ENCODE measurements around the gene C5orf52. TPM values are rescaled to one million over a fixed set of nuclear protein-coding genes. Genes with fewer than 3 reads are reported as not detected.
"Not testable (repeated sequence)": the region's sequence is repeated elsewhere in the genome, so short reads cannot be mapped to it uniquely, and the experiment has no call there.

The C5orf52 gene
- total RNA-seq, 1 experiment from 2014 or later: not detected

DNA sequence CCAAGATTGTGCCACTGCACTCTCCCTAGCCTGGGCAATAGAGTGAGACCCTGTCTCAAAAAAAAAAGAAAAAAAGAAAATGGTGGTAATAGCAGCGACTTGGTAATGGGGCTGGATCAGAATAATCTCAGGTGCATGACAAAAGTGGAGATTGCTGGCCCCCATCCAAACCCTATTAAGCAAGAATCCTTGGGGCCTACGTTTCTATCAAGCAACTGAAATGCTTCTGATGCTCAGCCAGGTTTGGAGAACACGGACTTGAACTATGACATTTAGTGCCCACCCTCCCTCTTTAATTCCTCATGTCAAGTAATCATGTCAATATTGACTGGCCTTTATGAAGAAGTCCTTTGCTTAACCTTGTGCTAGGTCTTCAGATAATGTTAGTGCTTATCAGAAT is 6.6 kb downstream of the C5orf52 start:
- no peak for DNase-seq (ENCODE audit: low read depth)

DNA sequence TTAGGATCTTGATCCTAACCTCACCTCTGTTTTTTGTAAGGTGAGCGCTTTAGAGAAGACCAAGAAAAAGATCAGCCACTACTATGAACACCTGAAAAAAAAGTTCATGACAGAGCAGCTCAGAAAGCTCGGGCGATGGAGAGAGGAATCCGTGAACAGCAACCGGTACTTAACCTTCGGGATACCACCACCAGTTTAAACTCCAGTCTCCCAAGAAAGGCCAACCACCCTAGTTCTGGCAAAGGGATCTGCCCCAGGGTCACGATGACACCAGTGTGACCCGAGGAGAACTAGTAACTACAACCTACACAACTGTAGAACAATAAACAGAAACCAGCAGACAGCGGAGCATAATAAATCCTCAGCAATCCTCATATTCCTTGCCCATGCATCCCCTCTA is 8.5 kb downstream of the C5orf52 start:
- no peak for DNase-seq (ENCODE audit: low read depth)

DNA sequence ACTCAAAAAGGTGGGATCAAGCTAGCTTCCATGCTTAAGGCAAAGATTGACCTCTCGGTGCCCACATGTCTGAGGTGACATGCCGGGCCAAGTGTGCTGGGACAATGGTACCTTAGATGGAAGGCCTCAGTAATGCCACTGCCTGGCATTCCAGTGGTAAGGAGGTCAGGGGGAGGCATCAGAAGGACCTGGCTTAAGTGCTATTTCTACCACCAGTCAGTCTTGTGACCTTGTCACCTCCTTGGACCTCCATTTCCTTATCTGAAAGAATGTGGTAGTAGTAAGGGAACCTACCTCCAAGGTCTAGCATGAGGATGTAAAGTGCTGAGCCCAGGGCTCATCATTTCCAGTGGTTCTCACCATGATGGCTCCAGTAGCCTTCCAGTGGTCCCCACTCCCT is 8.9 kb downstream of the C5orf52 start:
- no peak for DNase-seq (ENCODE audit: low read depth)

DNA sequence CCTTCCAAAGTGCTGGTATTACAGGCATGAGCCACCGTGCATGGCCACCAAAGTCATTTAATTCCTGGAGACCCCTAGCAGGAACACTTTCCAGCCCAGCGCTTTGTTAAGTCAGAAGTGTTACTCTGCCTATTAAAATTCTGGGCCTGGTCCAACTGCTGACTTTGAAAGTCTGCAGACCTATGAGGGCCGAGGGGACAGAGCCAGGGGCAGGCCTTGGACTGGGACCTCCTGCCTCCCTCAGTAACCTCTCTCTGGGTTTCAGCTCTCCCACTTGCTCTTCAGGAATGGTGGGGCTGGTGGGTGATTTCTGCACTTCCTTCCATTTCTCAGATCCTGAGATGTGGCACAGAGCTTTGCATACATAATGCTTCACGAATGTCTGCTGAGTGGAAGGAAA is 9.7 kb downstream of the C5orf52 start:
- no peak for DNase-seq (ENCODE audit: low read depth)

DNA sequence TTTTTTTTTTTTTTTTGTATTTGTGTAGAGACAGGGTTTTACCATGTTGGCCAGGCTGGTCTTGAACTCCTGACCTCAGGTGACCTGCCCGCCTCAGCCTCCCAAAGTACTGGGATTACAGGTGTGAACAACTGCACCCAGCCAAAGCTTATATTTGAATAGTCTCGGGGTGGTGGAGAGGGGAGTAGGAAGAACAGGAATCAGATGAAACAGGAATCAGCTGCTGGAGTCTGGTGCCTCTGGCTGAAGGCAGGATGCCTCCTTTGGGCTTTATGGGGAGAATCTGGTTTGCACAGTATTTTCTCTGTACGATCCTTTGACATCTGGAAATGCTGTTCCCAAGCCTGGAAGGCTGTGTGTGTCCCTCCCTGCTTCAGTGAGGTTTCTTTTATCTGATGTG is 10.9 kb downstream of the C5orf52 start:
- no peak for DNase-seq (ENCODE audit: low read depth)

DNA sequence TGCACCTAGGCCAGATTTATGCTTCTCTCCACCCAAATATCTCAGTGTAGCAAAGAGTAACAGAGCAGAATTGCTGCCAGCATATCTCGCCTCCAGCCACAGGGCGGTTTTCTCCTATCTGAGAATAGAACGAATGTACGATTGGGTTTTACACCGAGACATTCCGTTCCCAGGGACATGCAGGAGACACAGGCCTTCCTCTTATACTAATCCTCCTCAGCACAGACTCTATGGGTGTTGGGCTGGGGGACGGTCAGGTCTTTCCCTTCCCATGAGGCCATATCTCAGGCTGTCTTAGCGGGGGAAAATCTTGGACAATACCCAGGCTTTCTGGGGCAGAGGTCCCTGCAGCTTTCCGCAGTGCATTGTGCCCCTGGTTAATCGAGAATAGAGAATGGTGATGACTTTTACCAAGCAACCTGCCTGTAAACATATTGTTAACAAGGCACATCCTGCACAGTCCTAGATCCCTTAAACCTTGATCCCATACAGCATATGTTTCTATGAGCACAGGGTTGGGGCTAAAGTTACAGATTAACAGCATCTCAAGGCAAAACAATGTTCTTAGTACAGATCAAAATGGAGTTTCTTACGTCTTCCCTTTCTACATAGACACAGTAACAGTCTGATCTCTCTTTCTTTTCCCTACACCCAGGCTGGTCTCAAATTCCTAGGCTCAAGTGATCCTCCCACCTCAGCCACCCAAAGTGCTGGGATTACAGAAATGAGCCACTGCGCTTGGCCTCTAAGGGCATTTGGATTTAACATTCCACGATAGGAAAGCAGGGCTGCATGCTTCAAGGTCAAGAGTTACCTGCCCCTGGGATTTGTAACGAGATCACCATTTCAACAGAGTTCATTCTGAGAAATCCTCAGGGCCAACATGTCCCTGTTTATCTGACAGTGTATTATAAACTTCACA is 15.2 kb downstream of the C5orf52 start:
- DNase-seq (ENCODE audit: low read depth): not testable (repeated sequence)

DNA sequence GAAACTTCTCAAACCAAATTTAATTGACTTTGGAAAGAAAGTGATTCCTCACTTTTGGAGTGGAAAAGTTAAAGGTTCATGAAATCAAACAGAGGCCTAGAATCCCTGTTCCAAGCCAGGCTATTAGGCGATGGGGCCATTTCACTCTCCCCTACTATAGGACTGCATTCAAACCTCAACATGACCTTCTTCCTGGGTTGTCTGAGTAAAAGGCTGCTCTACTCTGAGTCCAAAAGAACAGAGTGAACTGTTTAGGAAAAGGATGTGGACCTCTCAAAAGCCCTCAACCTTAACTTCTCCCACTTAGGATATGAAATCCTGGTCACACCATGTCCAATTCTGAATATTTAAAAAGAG is 15.8 kb downstream of the C5orf52 start:
- no peak for DNase-seq (ENCODE audit: low read depth)

DNA sequence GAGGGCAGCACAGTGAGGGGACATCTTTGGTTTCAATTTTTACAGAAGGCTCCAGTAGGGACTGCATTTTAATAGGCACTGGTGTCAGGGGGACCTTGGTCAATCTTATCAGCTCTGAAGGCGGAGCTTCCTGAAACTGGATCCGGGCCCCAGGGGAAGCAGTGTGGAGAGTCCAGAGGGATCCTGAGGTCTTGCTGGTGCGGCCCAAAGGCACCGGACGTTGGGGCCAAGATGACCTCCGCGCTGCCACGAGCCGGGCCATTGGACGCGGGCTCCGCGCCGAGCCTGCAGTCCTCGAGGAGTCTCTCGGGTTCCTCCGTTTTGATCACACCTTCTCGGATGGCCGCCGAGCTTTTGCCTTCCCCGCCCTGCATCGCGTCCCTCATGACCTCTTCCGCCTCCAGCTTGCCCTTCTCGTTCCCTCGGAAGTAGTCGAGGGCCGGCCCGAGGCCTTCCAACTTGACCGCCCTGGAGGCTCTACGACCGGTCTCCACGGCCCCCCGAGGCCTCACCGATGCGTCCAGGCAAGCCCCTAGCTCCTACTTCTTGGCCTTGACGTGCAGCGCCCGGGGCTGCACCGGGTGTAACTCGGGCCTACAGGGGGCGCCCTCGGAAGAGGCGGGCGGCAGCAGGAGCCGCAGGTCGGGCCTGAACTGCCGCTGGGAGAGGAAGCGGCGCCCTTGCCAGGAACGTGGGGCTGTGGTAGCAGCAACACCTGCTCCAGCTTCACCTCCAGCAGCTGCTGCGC is 18.8 kb downstream of the C5orf52 start:
- no peak for DNase-seq (ENCODE audit: low read depth)

DNA sequence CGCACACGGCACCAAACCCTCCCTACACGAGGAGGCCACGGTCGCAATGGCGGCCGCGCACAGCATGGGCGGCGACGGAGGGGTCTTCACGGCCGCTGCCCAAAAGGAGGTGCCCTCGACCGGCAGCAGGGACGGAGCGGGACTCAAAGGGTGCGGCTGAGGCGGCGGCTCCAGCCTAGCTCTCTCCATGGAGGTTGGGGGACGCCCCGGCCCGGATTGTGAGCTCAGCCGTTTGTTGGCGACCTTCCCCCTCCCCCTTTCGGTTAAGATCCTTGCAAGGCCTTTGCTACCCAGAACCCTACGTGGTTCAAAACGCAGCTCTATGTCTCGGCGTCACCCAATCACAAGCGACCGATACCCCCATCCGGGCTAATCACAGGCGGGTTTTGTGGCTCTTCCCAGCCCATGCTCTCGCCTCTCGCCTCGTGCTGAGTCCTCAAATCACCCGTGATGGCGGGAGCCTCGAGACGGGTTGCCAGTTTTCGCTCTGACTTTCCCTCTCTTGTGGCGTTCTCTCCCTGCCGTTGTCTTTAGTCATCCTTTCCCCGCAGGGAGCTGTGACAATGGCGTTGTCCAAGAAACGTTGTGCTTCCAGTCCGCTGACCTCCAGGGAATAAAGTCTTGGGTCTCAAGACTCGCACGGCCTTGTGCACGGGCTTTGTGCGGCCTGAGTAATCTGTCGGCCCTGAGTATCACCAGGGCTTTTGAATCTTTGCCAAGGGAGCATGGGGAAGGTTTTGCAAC is 19.5 kb downstream of the C5orf52 start:
- DNase-seq (ENCODE audit: low read depth): no peak

DNA sequence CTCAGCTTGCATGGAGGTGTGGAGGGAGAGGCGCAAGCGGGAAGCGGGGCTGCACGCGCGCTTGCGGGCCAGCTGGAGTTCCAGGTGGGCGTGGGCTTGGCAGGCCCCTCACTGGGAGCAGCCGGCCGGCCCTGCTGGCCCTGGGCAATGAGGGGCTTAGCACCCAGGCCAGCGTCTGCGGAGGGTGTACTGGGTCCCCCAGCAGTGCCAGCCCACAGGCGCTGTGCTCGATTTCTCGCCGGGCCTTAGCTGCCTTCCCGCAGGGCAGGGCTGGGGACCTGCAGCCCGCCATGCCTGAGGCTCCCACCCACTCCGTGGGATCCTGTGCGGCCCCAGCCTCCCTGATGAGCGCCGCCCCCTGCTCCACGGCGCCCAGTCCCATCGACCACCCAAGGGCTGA is 22.5 kb downstream of the C5orf52 start:
- DNase-seq (ENCODE audit: low read depth): not testable (repeated sequence)

DNA sequence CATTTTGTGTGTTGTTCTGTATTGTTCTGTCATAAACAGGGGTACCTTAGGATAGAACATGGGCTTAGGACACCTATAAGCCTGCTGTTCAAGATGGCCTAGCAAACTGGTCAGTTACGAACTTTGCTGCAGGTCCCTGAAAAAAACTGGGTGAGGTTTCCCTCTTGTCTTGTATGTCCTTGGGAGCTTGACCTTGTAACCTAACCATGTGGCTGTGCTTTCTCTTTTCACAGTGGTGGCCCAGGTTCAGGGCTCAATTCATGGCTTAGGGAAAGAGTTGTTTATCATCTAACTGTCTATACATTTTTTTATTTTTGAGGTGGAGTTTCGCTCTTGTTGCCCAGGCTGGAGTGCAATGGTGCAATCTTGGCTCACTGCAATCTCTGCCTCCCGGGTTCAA is 24.8 kb downstream of the C5orf52 start:
- not testable (repeated sequence) for DNase-seq (ENCODE audit: low read depth)

DNA sequence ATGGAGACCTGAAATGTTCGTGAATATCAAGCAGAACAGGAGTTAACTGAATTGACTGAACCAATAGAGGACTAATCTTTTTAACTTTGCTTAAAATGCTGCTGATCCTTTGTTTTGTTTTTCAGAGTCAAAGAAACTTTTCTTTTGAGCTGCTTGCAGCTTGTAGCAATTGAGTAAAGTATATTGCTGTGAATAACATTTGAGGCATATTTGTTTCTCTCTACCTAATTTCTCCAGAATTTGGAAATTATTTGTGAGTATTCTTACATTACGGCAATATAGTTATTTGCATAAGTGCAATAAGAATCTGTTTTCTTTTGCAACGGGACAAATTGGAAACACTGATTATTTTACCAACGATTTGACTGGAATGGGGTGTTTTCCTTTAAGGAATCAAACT is 27.3 kb downstream of the C5orf52 start:
- not testable (repeated sequence) for DNase-seq (ENCODE audit: low read depth)

DNA sequence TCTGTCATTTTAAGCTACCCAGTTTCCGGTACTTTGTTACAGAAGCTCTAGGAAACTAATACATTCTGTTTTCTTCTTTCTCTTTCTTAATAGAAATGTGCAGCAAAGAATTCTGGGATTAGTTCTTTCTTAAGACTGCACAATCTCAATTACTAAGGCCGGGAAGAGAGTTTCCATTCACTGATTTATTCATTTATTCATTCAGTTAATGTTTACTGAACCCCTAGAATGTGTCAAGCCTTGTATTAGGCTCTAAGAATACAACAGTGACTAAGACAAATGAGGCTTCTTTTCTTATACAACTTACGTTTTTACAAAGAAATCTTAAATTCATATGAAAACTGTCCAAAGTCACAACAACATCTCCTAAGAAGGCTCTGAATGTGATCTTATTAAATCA is 32.4 kb downstream of the C5orf52 start:
- DNase-seq (ENCODE audit: low read depth): no peak

DNA sequence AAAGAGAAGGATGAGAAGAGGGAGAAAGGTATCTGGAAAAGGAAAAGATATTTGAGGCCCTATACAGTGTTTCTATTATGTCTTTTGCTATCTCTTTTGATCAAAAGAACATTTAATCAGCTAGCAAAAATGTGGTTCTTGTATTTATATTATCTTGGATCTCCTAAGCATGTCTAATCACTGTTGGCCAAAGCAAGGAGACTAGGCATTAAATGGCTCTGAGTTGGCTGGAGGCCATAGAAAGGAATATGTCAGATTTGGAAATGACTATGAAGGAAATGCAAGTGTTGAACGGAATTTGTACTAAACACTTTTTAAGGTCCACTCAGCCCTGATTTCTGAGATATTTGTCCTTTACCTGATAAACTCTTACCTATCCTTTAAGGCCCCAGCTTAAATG is 37.5 kb downstream of the C5orf52 start:
- no peak for DNase-seq (ENCODE audit: low read depth)

DNA sequence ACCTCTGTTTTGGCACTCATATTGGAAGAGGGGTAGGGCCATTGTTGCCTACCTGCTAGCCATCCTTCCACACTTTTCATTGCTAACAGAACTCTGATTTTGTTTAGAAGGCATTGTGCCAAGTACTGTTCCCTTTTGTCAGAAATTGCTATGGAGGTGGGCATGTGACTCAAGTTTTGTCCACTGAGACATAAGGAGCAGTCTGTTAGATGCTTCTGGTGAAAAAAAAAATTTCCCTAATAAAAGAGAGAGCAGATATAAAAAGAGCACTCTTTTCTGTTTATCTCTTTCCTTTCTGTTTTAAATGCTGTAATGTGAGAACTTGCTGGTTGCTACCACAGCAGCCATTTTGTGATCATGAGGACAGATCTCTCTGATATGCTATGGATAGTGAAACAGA is 38.0 kb downstream of the C5orf52 start:
- DNase-seq (ENCODE audit: low read depth): no peak

DNA sequence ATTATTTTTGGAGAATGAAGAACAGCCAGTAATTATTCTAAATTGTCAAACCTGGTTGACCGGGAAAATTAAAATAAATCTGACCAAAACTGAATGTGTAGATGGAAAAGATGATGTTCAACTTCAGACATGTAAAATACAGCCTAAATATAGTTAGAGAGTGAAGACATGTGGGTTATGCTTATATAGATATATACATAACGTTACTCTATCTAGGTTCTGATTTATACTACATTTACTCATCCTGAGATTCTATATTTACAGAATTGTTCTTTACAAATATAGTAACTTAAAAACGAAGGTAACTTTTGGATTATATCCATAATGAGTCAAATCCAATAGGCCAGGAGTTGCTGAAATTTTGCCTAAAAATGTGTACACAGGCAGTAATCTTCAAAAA is 39.1 kb downstream of the C5orf52 start:
- no peak for DNase-seq (ENCODE audit: low read depth)

DNA sequence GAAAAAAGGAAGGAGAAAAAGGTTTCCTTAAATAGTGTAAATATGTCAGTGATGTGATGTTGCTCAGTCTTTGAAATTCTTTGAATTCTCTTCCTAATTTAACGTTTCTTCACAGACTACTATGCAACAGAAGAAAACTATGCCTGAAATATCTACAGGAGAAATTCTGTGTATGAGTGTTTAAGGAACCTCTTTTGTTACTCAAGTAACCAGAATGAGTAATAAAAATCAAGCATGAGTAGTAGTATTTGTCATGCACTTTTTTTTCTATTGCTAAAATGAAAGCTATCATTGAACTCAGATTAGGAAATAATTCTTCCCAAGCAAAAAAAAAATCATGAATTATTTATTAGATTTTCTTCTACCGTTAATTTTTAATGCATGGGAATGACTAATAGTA is 39.5 kb downstream of the C5orf52 start:
- DNase-seq (ENCODE audit: low read depth): peak; percentile 65

DNA sequence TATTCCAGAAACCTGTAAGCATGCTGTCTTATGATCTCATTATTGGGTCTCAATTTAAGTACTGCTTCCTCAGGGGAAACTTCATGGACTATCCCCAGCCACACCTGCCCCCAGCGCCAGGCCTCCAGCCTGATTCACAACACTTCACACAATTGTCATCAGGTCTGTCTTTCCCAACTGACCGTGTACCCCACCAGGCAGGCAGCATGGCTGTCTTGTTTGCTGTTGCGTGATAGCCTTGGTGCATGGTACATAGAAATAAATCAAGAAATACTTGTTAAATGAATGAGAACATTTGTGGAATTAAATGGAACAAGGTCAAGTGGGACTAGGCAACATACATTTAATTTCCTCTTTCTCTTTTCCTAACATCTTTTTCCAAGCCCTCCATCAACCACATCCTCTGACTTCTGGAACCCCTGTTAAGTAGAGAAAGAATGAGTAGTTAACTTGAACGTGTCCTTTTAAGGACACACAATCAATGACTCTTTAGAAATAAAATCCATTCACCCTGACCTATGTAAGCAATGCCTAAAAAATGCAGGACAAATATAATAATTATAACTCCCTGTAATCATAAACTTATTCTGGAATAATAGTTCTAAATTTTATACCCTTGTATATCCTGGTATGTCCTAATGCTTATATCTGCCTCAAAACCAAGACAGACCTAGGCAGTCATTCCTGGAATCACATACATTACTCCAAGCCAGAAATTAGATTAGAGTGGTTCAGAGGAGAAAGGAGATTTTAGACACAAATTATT is 42.7 kb downstream of the C5orf52 start:
- no peak for DNase-seq (ENCODE audit: low read depth)

DNA sequence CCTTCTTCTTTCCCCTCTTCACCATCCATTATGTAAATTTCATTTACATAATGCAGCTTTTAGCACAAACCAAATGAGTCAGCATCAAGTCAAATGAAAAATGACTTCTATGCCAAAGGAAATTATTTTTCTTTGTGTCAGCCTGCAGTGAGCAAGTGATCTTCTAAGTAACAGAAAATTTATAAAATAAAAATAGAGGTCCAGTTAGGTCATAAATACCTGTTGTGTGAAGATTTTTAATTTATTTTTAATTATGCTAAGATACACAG is 43.2 kb downstream of the C5orf52 start:
- DNase-seq (ENCODE audit: low read depth): no peak

DNA sequence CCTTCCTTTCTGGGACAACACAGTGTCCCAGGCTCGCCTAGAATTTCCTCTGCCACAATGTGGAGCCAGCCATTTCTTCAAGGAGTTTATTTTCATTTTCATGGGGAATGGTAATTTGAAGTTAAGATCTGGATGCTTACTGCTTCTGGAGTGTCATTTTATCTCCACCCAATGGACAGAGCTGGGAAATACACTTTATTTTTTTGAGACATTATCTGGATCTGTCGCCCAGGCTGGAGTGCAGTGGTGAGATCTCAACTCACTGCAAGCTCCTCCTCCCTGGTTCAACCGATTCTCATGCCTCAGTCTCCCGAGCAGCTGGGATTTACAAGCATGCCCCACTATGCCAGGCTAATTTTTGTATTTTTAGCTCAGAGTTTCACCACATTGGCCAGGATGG is 47.2 kb downstream of the C5orf52 start:
- peak; percentile 78 for DNase-seq (ENCODE audit: low read depth)

DNA sequence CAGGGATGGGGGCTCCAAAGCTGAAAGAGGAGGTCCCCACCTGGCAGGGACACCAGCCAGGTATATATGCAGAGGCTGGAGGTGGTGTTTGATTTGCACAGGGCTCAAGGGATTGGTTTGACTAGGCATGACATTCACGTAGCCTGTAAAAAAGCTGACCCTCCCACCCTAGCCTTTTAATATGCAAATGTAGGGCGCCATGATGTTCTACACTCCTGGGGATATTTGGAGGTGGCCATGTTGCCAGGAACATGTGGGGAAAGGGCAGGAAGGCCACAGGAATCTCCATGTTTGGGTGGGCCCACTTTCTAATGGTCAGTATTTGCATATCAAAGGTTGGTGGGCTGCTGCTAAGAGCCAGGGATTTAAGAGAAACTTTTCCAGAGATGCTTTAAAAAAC is 47.9 kb downstream of the C5orf52 start:
- DNase-seq (ENCODE audit: low read depth): no peak

DNA sequence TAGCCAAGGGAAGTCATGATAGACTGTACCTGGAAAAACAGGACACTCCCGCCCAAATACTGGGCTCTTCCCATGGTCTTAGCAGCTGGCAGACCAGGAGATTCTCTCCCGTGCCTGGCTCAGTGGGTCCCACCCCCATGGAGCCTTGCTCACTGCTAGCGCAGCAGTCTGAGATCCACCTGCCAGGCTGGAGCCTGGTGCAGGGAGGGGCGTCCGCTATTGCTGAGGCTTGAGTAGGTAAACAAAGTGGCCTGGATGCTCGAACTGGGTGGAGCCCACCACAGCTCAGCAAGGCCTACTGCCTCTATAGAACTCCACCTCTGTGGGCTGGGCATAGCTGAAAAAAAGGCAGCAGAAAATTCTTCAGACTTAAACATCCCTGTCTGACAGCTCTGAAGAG is 49.8 kb downstream of the C5orf52 start:
- no peak for DNase-seq (ENCODE audit: low read depth)
